GM12864 (cell line): ENCODE measurements around the gene HPRT1.

ENCODE experiments used
- DNase-seq: peaks from one replicate; pipeline ENCODE4 v3.0.0-alpha.2; 2011; ENCODE audit warnings: low read depth
- H3K4me3 ChIP-seq: 2 replicates; pipeline ENCODE4 v1.5.1; 2011; ENCODE audit warnings: mild to moderate bottlenecking, low read depth, low read length, control low read depth
- CTCF ChIP-seq: IDR thresholded peaks from 2 replicates; pipeline ENCODE4 v1.5.1; 2011; ENCODE audit warnings: low read depth, mild to moderate bottlenecking, moderate library complexity, low read length, control low read depth, inconsistent platforms; ENCODE audit errors: missing control alignments

HPRT1 gene

GRCh38 chrX:134484039-134484438 is 24.1 kb downstream of the HPRT1 start:
- DNase-seq, result no peak
- peak; percentile 38 for TF ChIP-seq CTCF

GRCh38 chrX:134501941-134502340 is 42.0 kb downstream of the HPRT1 start:
- no peak for DNase-seq
- TF ChIP-seq CTCF, result no peak
- H3K4me3 ChIP-seq, result no peak overlapping the region

More at GRCh38 chrX:134484039-134484438, 24.1 kb downstream of the HPRT1 start:
- H3K4me3 ChIP-seq, result no peak overlapping the region

GRCh38 chrX:134502686-134503085 is 42.7 kb downstream of the HPRT1 start:
- DNase-seq, result no peak
- H3K4me3 ChIP-seq, result no peak overlapping the region
- TF ChIP-seq CTCF, result no peak

- no peak for DNase-seq
- H3K4me3 ChIP-seq, result no peak overlapping the region
- TF ChIP-seq CTCF, result no peak
Measured at GRCh38 chrX:134512566-134512965, 52.6 kb downstream of the HPRT1 start.

GRCh38 chrX:134513091-134513490 is 53.1 kb downstream of the HPRT1 start:
- H3K4me3 ChIP-seq, result no peak overlapping the region
- no peak for TF ChIP-seq CTCF
- DNase-seq, result no peak

GRCh38 chrX:134520860-134521390 is 61.0 kb downstream of the HPRT1 start:
- TF ChIP-seq CTCF, result peak; percentile 49
- no peak overlapping the region for H3K4me3 ChIP-seq
- peak; percentile 15 for DNase-seq

GRCh38 chrX:134524181-134524580 is 64.2 kb downstream of the HPRT1 start:
- H3K4me3 ChIP-seq, result no peak overlapping the region
- DNase-seq, result no peak
- TF ChIP-seq CTCF, result no peak
